ENCODE results near the gene SLC12A3. TPM values are rescaled to one million over a fixed set of nuclear protein-coding genes. Genes with fewer than 3 reads are reported as not detected.

SLC12A3 gene
- total RNA-seq, 1 donor from 2014 or later: 0.96 TPM

DNA sequence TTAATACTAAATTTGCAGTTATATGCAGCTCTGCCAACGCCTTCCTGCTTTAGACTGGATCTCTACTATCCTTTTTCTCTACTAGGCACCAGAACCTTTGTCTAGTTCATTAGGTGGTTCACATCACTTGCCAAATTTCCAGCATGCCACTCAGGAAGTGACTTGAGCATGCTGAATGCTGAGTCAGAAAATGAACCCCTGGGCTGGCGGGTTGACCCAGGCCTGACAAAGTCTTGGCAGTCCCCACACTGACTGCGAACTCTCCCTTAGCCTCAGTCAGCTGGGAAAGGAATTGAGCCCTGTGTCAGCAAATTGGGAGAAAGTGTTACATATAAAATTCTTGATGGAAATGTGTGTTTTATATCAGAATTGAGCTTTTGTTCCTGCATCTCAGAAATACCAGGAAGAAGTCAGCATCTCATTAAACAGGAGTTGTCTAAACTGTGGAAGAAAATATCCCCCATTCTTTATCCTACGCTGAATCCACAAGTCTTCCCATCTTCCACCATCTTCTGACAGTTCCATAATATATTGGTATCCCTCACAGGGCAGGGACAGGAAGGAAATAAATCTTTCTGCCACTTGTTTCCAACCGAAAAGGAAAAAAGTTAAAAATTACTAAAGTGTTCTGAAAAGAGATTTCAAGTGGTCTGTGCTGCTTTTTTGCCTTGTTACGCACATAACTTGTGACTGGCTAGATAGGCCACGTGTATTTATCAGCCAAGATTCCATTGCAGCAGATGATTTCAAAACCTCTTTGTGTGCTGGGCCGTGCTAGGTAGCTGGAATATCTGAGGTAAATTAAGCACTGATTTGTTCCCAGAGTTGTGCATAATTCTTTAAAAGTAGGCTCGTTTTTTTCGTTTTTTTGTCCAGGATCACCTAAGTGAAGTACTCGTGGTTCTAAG, 16.7 kb upstream of the SLC12A3 start:
- DNase-seq (ENCODE audit: low spot score): no peak

DNA sequence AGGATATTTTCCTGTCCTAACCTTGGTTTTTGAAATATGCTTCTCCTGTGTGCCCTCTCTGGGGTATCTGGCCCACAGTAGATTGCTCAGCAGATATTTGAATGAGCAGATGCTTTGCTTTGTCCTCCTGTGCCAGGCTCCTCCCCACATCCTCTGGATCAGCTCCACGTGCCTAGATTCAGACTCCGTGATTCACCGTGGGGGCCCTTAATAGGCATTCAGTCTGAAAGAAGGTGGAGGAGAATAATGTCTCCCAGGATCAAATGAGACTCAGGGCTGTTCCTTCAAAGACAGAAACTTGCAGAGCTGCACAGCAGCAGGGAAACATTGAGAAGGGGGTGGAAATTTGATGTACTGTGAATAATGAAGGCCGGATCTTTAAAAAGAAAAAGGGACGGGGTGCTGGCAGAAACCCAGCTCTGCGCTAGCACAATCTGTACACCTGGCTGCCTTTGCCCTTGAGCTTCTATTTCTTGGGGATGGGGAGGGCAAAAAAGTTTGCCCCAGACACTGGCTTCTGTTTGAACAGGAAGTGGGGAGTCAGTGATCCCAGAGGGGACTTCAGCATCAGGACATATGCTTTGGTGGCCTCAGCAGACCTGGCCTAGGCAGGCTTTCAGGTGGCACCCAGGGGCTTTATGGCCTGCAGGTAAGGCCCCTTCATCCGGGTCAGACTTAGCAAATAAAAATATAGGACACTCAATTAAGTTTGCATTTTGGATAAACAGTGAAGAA, 15.9 kb upstream of the SLC12A3 start:
- no peak for DNase-seq (ENCODE audit: low spot score)

DNA sequence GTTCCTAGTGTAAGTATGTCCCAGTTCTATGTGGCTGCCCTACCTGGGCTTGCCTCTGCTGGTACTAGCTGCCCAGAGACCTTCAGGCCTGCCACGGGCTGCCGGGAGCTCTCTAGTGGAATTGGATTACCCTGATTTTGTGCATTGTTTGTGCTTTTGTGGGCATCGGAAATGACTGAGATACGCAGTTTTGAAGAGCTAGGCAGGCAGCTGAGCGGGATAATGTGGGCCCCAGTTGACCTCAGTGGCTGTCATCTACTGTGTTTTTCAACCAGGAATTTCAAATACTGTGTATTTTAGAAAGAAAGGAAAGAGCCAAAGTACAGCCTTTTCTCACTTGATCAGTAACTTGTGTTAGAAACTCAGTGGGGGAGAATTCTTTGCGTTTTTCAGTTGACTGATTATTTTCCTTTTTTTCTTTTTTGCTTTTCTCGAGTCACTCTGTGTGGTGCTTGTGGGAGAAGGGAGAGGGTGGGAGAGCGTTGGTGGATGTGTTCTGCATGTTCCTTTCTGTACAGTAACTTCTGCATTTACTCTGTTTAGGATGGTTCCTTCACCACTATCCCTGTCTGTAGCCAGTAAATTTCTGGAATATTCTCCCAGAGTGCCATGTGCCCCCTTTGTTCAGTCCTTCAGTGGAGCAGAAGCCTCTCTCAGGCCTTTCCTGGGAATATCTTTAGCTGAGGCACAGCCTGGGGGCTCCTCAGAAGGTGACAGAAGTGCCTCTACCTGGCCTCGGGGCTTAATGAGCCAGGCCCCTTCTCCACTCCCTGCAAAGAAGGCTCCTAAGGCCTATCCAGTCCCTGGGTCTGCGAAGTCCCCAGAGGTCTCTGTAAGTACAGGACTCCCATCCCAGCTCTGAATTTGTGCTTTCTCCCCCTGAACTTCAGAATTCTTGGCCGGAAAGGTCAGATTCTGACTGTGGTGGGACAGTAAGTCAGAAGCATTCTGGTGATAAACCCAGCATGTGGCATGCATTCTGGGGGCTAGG, 15.0 kb upstream of the SLC12A3 start:
- no peak for DNase-seq (ENCODE audit: low spot score)

DNA sequence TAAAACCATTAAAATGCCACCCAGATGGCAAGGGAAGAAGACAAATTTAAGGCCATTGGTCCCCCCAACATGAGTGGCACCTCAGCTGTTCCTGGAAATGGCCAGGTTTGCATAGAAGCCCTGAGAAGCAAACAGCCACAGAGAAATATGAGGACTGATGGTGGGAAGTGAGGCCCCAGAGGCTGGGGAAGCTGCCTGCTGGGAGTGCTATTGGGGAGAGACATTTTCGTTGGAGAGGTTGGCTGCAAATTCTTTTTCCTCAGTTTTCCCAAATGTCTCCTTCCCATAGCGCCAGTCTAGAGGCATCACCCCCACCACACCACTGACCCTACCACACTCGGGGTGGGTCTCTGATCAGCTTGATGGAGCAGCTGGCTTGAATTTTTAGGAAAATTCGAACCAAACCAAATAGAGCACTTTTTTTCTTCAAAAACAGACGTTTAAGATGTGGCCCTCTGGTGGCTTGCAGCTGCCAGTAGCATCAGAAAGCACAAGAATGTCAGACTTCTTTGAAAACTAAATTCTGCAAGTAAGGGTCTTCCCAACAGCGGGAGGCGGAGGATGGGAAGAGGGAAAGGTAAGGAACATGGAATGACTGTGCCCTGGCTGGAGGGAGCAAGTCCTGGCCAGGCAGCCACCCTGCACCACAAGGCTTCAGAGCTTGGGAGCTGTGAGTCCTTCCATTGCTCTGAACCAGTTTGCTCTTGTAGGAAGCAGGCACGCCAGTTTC, 13.2 kb upstream of the SLC12A3 start:
- DNase-seq (ENCODE audit: low spot score): no peak

DNA sequence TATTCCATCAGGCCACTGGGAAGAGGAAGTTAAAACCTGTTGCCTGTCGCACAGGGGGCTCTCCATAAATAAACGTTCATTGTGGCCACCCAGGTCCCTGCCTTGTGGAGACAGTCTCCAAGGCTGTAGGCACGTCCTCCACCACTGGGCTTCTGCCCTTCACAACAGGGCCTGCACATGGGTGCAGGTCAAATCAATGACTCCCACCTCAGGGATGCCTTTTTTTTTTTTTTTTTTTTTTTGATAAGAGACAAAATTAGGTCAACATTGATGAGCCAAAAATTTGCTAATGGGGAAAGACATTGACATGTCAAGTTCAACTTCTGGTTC, 12.6 kb upstream of the SLC12A3 start:
- DNase-seq (ENCODE audit: low spot score): no peak

DNA sequence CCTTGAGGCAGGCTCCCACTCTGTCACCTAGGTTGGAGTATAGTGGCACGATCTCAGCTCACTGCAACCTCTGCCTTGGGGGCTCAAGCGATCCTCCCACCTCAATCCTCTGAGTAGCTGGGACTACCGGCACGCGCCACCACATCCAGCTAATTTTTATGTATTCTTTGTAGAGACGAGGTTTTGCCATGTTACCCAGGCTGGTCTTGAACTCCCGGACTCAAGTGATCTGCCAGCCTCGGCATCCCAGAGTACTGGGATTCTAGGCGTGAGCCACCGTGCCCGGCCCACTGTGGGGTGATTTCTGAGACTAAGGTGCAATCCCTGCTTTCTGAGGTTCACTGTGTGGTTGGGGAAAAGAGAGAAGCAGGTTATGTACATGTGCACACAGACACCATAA, 12.0 kb upstream of the SLC12A3 start:
- DNase-seq (ENCODE audit: low spot score): no peak

DNA sequence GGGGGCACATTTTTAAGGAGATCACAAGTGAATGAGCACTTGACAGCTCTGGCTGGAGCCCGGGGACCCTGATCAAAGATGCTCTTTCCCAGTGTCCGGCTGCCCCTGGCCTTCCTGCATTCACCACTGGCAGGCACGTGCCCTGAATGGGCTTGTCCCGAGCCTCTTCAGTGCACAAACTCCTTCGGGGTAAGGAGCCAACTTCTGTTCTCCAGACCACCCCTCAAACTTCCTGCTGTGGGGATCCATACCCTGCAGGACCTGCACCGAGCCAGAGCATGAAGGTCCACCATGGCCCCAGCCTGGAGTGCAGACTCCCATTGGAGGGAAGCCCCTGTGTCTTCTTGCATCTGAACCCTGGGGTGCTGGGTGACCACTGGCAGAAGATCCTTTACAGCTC, 9.8 kb upstream of the SLC12A3 start:
- no peak for DNase-seq (ENCODE audit: low spot score)

DNA sequence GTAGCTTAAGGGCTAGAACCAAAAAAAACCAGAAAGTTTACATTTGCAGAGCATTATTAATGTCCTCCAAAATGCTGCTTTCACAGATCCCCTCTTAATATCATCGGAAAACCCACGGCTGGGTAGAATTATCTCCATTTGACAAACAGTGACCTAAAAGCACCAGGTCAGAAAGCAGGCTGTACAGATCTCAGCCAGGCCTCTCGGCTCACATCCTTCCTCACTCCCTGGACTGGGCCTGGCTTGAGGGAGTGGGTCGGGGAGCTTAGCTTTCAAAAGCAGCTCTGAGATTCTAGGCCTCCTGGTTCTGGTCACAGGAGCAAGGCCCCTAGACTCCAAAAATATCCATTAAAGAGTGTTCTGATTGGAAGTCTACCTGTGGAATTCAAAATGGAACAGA, 9.1 kb upstream of the SLC12A3 start:
- peak; percentile 55 for DNase-seq (ENCODE audit: low spot score)

DNA sequence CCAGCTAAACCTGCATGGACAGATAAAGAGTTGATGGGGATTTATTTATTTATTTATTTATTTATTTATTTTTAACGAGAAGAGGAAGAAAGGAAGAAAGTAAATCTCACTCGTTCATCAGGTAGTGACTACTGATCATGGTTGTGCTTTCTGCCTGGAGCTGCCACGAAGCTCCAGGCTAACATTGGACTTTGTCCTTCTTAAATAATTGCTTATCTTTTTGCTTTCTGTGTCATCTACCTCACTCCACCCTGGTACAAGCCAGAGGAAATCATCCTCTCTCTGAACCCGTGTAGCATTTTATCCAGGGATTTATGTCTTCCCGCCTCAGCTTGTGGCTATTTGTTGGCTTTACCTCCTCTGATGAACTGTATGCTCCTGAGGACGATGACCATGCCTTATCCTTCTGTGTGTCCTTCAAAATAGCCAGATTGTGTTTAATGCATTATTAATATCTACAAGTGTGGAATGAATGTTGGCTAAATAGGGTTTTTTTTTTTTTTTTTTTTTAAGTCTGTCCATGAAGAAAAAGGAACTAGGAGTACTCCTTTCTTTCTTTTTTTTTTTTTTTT, 8.0 kb upstream of the SLC12A3 start:
- DNase-seq (ENCODE audit: low spot score): peak; percentile 44

DNA sequence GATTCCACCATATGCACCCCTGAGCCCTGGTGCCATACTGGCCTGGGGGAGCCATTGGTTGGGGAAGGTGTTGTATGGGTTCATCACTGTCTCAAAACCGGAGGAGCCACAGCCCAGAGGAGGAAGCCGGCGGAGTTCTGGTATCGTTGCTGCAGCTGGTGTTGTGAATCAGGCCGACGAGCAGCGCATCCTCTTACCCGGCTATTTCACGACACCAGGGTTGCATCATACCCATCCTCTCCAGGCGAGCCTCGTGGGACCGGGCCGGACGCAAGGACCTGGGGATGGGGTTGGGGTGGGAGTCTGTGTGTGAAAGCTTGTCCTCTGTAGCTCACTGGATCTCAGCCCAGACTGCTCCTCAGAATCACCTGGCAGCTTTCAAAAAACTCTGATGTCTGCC, 6.6 kb upstream of the SLC12A3 start:
- DNase-seq (ENCODE audit: low spot score): no peak

DNA sequence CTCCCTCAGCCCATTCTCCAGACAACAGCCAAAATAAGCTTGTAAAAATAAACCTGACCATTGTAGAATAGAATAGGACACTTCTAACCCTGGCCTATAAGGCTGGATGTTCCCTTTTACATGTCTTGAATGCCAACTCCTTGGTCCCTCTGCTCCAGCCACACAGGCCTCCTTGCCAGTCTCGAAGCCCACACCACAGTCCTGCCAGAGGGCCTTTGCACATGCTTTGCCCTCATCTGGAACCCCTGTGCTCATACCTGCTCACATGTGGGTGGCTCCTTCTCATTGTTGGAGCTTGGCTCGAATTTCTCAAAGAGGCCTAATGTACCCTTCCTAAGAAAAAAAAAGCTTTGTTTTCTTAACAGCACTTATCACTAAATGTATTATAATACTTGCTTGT, 5.4 kb upstream of the SLC12A3 start:
- DNase-seq (ENCODE audit: low spot score): no peak

DNA sequence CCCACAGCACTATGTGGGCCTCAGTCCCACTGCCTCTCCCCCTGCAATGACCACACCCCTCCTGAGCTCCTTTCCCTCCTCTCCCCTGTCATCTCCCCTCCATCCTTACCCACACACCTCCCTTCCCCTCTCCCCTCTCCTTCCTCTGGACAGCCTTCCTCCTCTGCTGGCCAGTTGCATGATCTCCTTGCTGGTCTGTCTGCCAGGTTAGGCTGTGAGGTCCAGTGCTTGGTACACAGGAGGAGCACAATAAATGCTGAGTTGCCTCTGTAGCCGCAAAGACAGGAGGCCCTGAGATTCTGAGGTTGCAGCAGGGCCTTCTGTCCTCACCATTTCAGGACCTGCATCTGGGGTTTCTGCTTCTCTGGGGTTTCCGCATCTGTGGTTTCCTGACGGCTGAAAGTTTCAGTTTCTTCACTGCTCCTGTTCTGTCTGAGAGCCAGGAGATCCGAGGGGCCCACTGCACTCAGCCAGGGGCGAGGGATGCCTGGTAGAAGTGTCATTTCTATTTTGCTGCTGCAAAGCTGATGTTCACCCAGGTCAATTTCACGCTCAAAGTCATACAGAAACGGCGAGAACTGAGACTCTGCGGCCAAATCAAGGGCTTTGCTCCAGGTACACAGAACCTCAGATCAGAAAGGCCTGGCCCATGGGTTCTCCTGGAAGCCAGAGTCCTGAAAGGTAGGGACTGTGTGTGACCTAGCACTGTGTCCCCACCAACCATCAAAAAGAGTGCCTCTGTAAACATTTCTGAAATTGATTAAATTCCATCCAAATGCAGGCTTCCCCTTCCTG, 4.6 kb upstream of the SLC12A3 start:
- DNase-seq (ENCODE audit: low spot score): peak; percentile 78

DNA sequence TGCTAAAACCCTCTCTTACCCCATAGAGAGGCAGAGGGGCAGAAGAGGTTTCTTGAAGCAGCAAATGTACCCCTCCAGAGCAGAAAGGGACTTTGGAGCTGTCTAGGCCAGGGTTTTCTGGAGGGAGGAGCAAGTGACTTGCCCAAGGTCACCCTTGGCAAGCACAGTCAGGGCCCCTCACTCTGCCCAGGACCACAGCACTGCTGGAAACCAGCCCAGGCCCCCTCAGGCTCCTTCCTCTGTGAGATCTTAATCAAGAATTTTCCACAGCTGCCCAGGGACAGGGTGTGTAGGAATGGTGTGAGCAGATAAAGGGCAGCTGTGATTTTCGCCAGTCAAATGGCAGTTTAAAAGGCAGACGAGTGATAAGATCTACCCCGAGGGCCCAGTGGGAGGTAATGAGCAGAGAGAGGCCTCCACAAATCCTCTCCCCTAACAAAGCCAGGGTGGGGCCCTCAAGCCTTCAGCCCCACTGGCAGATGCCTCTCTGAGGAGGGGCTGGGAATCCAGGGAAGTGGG, 3.9 kb upstream of the SLC12A3 start:
- DNase-seq (ENCODE audit: low spot score): peak; percentile 85

DNA sequence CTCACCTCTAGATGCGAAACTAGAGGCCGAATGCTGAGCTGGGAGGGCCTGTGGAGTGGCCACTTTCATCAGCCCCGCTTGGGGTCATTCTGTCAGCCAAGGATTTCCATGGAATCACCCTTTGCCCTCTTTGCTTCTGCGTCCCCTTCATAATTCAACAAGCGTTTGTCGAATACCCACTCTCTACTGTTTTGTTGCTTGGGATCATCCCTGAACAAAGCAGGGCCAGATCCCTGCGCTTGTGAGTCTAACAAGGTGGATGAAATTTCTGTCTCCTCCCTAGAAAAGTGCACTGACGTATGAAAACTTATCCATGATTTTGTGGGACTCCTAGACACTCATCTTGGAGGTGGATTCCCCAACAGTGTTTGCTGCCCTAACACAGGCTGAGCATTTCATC, 3.3 kb upstream of the SLC12A3 start:
- no peak for DNase-seq (ENCODE audit: low spot score)

DNA sequence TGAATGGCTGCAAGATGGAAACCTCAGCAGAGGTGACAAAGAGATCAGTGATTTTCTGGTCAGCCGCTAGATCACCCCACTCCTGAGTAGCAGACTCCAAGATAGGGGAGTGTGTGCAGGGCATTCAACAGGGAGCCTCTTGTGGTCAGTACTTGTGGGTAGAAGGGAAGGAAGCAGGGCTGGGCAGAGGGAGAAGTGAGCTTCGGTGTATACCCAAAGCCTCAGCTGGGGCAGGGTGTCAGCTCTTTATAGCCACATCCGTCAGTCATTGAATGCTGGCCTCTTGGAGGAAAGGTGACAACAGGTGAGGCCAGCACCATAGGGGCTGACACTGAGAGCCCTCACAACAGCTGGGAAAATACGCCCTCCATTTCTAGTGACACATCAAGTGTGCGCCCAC, 2.2 kb upstream of the SLC12A3 start:
- DNase-seq (ENCODE audit: low spot score): no peak

DNA sequence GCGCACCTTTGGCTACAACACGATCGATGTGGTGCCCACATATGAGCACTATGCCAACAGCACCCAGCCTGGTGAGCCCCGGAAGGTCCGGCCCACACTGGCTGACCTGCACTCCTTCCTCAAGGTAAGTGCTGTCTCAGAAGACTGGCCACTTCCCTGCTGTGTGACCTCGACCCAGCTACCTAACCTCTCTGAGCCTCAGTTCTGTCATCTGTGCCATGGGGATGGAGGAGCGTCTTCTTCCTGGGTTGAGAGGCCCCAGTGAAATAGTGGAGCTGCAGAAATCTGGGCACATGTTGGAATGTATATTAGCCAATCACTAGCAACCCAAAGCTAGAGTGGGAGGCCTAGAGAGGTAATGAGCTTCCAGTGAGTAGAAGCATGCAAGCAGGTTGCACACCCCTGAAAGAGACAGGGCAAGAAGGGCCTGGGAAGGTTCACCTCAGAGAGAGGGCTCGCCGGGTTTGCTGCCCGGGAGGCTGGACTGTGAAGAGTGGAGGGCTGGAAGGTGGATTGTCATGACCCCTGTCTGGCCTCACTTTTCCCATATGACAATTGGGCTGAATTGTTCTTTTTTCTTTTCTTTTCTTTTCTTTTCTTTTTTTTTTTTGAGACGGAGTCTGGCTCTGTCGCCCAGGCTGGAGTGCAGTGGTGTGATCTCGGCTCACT, 521 bp downstream of the SLC12A3 start:
- no peak for DNase-seq (ENCODE audit: low spot score)

DNA sequence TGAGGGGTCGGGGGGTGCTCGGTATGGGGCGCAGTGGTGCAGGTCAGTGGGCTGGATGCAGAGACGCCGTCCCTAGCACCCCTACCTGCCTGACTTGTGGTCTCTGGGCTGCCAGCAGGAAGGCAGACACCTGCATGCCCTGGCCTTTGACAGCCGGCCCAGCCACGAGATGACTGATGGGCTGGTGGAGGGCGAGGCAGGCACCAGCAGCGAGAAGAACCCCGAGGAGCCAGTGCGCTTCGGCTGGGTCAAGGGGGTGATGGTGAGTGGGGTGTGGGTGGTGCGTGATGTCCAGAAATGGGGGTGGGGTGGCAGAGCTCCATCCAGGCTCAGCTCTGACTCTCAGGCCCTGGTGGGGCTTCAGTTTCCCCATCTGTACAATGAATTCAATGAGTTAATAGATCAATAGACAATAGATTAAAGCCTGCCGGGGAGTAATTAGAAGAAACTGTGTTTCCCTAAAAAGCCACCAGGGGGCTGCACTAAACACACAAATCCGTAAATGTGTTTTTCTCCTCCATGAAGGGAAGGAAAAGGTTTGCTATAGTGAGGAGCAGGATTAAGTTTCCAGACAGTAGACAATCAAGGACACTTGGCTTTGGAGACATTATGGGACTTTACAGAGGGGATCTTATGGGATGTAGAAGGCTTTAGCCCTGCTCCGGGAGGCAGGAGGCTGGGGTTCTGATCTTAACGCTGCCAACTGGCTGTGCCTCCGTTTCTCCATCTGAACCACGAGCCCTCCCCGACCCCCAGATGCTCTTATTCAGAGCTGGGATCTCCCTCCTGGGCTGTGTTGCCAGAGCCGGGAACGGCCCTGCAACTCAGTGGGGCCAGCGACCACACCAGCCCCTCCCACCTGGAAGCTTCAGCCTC, 2.2 kb downstream of the SLC12A3 start:
- DNase-seq (ENCODE audit: low spot score): peak; percentile 71

DNA sequence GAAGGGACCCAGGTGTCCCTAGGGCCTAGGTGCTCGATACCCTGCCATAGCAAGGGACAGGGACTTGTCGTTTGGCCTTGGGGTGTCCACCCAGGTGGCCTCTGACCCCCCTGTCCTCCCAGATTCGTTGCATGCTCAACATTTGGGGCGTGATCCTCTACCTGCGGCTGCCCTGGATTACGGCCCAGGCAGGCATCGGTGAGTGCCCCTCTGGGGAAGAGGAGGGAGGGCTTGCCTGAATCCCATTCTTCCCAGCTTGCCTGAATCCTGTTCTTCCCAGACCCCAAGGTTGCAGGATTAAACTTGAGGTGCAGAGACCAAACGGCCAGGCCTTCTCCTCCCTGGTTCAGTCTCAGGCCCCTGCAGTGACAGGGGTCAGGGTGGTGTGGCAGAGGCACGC, 3.2 kb downstream of the SLC12A3 start:
- DNase-seq (ENCODE audit: low spot score): no peak

Data from umbilical cord (tissue), 2 donors.